ENCODE data around the gene MTF2. TPM values are rescaled to one million over a fixed set of nuclear protein-coding genes. Genes with fewer than 3 reads are reported as not detected.

The MTF2 gene
- total RNA-seq, 2 donors from 2014 or later: 13.5 to 13.7 TPM

GRCh38 chr1:93179886-93180722 is 101.0 kb downstream of the MTF2 start, which contains the start of gene TMED5:
Gene TMED5 (minus strand): TSS chr1:93180413. CDS start chr1:93180242, 171 bp downstream.
- peak within 1 kb of the TSS; percentile 57 to 89 for H3K4me3 ChIP-seq
- intact Hi-C loops (cut with DNase I): no loop called here
- H3K27me3 ChIP-seq: no peaks in the 10 kb centered on the region
- DNase-seq: peak; percentile 97 to 99 (median 98)
- TF ChIP-seq CTCF (IDR thresholded peaks at IDR 0.05) (peak in 5 of 7 experiments; percentile 16 to 63 (median 41)), POLR2A (IDR thresholded peaks at IDR 0.05) (peak; percentile 94 to 98 (median 98))
- peak; percentile 96 for ATAC-seq
- peaks cover 19% of the 10 kb centered on the region for H3K4me1 ChIP-seq
- 0% methylated on average over 40 to 78 of the region's 78 CpGs for WGBS, 2 donors
- no peaks in the 10 kb centered on the region for H3K36me3 ChIP-seq (replicated peaks in 1 of 2; ENCODE audit: insufficient read depth in 1 of 2, low read depth in 2 of 2)
- H3K9me3 ChIP-seq: no peaks in the 10 kb centered on the region
- peak within 1 kb of the TSS; percentile 98 to 99 (median 99) for H3K27ac ChIP-seq

- no peak for TF ChIP-seq CTCF (IDR thresholded peaks at IDR 0.05)
- no peak for TF ChIP-seq POLR2A (IDR thresholded peaks at IDR 0.05)
- 3 to 4% methylated on average over 35 to 43 of the region's 43 CpGs for WGBS, 2 donors
- H3K27ac ChIP-seq: peak within 1 kb of the TSS; percentile 98 to 99 (median 99)
- H3K36me3 ChIP-seq (replicated peaks in 1 of 2; ENCODE audit: insufficient read depth in 1 of 2, low read depth in 2 of 2): no peaks in the 10 kb centered on the region
- intact Hi-C loops (cut with DNase I): no loop called here
- no peaks in the 10 kb centered on the region for H3K9me3 ChIP-seq
- H3K27me3 ChIP-seq: no peaks in the 10 kb centered on the region
- no peak for DNase-seq
- peak within 1 kb of the TSS; percentile 57 to 89 for H3K4me3 ChIP-seq
- H3K4me1 ChIP-seq: peaks cover 17% of the 10 kb centered on the region
- ATAC-seq: no peak
These were observed 101.9 kb downstream of the MTF2 start, which contains the start of gene CCDC18 for GRCh38 chr1:93180723-93181613. Gene CCDC18 (plus strand): TSS chr1:93180724. CDS start chr1:93183362, 2,638 bp downstream.

GRCh38 chr1:93186667-93187066 is 107.6 kb downstream of the MTF2 start:
- DNase-seq: no peak
- Histone ChIP-seq H3K4me1 (no peaks in the 10 kb centered on the region), H3K9me3 (no peaks in the 10 kb centered on the region), H3K27me3 (no peaks in the 10 kb centered on the region), H3K36me3 (replicated peaks in 1 of 2; ENCODE audit: insufficient read depth in 1 of 2, low read depth in 2 of 2) (no peaks in the 10 kb centered on the region), H3K4me3 (no peak overlapping the region), H3K27ac (no peak overlapping the region)
- TF ChIP-seq POLR2A (IDR thresholded peaks at IDR 0.05) (no peak), CTCF (IDR thresholded peaks at IDR 0.05) (no peak)
- intact Hi-C loops (cut with DNase I): no loop called here
- ATAC-seq: no peak
- 65 to 89% methylated on average over 1 of the region's 1 CpG for WGBS, 2 donors

Other genes starting within 250 kb of the MTF2 start
- 1,000 to 10,000 TPM in 1 of 2 donors, 100 to 1,000 TPM in 1; 979 to 1,023 TPM for gene RPL5, start 247.2 kb upstream of the MTF2 start, total RNA-seq
- gene DIPK1A, start 117.8 kb upstream of the MTF2 start, total RNA-seq: 1 to 10 TPM; 3.9 to 8.2 TPM
- gene TMED5, start 101.1 kb downstream of the MTF2 start, total RNA-seq: 10 to 100 TPM; 31.1 to 31.3 TPM
- gene CCDC18, start 101.4 kb downstream of the MTF2 start, total RNA-seq: 1 to 10 TPM; 1.3 to 4.4 TPM

Data from body of pancreas (tissue), 4 donors.